ENCODE measurements around the gene GCKR.

DNA sequence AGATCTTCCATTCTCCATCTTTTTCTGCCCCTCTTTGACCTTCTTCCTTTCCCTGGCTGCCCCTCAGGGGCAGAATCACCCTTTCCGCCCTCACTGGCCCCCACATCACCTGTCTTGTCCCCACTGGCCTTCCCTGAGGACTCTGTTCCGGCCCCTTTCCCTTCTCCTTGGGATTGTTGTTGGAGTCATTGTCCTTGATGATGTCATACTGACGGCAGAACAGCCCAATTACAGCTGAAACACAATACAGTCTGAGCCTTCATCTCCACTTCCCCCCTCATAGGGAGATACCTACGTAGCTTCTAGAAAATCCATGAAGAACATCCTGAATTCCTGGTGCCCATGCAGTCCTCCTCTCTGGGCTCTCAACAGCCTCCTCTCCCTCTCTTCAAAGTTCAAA lies 4.1 kb upstream of the GCKR start:
- TF ChIP-seq POLR2A (IDR thresholded peaks at IDR 0.05), result no peak
- TF ChIP-seq, protein P1, sequence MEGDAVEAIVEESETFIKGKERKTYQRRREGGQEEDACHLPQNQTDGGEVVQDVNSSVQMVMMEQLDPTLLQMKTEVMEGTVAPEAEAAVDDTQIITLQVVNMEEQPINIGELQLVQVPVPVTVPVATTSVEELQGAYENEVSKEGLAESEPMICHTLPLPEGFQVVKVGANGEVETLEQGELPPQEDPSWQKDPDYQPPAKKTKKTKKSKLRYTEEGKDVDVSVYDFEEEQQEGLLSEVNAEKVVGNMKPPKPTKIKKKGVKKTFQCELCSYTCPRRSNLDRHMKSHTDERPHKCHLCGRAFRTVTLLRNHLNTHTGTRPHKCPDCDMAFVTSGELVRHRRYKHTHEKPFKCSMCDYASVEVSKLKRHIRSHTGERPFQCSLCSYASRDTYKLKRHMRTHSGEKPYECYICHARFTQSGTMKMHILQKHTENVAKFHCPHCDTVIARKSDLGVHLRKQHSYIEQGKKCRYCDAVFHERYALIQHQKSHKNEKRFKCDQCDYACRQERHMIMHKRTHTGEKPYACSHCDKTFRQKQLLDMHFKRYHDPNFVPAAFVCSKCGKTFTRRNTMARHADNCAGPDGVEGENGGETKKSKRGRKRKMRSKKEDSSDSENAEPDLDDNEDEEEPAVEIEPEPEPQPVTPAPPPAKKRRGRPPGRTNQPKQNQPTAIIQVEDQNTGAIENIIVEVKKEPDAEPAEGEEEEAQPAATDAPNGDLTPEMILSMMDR (IDR thresholded peaks at IDR 0.05), result no peak
